Right renal pelvis (tissue), 4 donors: Measurements from ENCODE around the gene STAT1. TPM values are rescaled to one million over a fixed set of nuclear protein-coding genes. Genes with fewer than 3 reads are reported as not detected.

Experiments
- DNase-seq, 4 donors: peaks; one replicate each; pipeline ENCODE4 v3.0.0-alpha.2; 2013; ENCODE audit warnings: low read depth in 4 of 4, low spot score in 3 of 4, missing footprints in 1 of 4
- polyA plus RNA-seq, 4 donors: library from polyadenylated mRNA; unstranded; fragments of 120-200 nt; gene quantifications; one replicate each; pipeline ENCODE4 v1.2.1, GENCODE V29; 2013; ENCODE audit not compliant: insufficient read length in 4 of 4

Gene STAT1
- polyA plus RNA-seq, 4 donors: 118 to 145 (median 133) TPM

DNA sequence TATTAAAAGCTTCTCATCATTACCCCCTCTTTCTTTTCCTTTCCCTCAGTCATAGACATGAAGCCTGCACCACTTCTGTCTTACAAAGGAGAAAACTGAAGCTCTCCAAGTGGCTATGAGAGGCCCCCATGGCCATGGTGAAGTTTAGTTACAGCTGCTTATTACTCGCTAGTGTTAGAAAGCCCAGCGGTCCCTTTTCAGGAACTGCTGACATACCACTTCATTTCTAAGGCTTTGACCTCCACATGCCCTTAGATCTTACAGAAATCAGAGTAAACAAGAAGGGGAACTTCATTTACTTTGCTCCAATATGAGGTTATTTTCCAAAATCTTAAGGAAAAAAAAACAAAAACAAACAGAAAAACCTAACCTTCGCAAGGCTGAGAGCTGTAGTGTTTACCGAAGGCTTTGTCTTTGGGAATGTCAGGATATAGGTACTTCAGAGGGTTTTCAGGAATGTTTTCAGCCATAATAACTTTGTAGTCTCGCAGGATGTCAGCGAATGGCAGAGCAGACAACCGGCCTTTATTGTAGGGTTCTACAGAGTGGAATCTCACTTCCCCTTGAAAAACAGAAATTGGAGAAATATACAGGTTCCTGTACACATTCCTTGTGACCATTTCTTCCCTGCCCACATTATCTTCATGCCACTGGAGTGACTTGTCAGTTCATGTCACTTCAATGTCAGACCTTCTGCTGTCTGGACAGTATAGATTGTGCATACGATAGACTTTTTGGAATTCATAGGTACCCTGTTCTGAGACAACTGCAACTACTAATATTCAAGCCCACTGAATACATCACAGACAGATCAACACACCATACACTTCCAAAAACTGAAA lies 18.8 kb upstream of the STAT1 start:
- no peak for DNase-seq

DNA sequence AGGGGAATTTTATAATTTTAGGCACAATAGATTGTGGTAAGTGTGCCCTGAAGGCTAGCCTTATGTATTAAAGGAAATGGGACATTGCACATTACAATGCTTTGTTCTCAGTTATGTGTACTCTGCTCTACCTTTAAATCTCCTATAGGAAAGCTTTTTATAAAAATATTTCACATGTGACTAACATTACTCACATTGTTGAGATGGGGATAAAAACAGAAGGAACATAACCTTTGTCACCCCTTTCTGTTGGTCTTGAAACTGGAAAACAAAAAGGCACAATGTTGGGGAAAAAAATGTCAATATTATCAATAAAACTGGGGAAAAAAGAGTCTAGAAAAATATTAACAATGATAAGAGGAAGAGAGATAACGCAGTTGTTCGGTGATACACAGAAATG lies 17.3 kb upstream of the STAT1 start:
- no peak for DNase-seq

GRCh38 chr2:191030521-191031154 lies 16.7 kb upstream of the STAT1 start:
- no peak for DNase-seq

- DNase-seq: no peak
Measured at GRCh38 chr2:191029280-191029950, 15.4 kb upstream of the STAT1 start.

- no peak for DNase-seq
Measured at GRCh38 chr2:191026377-191026776, 12.4 kb upstream of the STAT1 start.

DNA sequence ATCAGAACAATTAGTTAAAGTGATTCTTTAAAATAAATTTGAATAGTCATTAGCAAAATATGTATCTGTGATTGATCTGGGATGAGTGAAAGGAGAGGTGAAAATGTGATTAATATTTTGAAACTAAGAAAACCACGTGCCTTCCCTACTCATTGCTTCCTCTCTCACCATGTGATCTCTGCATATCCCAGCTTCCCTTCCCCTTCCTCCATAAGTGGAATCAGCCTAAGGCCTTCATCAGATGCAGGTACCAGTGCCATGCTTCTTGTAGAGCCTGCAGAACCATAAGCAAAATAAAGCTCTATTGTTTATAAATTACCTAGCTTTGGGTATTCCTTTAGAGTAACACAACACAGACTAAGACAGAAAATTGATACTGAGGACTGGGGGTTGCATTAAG lies 11.2 kb upstream of the STAT1 start:
- DNase-seq: no peak

DNA sequence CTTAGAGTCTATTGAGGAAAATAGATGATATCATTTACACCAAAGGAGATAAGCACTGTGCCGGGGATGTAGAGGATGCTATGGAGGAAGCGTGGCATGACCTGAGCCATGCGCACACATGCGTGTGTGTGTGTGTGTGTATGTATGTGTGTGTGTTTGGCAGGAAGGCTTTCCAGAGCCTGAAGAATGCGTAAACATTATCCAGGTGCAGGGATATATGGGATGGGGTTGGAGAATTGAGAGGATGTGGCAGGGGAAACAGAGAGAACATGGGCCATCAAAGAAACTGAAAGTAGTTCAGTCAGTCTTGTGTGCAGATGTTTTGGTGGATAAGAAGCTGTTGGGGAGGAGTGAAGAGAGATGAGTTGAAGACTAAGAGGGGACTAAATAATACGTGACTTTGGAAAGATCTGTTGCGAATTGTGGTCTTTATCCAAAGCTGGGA lies 9.3 kb upstream of the STAT1 start:
- no peak for DNase-seq

DNA sequence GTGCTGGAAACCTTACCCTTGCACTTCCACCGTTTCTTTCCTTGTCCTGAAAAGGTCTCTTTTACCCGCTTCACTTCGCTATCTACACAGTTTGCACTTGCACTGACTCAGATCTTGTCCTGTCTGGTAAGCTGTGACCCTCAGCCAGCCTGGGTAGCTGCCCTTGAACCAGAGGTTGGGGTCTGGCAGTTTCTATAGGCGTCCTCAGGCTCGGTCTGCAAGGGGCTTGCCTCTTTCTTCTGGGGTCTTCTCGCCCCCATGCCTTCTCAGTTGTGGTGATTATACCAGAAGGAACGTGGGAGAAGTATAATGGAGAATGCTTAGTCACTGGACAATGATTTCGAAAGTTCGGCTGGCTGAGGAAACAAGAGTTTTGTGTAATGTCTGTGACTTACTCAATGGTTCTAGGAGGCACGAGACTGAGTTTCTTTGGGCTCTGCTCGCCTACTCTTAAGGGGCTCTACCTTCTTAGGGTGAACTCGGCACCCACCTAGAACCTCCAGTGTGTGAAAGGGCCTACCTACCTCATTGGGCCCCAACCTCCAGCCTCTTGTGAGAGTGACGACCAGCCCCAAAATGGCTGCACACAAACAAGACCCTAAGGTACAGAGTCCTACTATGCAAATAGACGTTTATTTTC lies 6.9 kb upstream of the STAT1 start:
- no peak for DNase-seq

DNA sequence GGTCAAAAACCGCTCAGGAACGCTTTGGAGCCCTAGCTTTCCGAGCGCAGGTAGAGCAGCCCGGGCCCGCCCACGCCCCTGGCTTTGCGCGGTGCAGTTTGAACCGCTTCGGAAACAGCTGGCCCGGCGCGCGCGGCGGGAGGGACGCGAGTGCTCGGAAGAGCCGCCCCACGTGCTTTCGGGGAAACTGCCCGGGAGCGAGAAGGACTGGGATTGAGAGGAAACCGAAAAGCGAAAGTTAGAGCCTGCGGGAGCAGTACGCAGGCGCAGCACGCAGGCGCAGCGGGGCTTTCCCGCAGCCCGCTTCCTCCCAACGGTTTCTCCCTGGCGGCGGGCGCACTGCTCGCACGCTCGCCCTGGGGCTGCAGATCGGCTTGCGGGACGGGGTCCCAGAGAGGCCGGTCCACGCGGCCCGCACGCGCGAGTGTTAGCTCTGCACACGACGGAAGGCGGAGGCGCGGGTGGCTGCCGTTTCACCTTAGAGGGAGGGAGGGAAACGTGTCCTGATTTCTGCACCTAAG lies 6.3 kb upstream of the STAT1 start:
- peak; percentile 90 to 93 (median 92) for DNase-seq

DNA sequence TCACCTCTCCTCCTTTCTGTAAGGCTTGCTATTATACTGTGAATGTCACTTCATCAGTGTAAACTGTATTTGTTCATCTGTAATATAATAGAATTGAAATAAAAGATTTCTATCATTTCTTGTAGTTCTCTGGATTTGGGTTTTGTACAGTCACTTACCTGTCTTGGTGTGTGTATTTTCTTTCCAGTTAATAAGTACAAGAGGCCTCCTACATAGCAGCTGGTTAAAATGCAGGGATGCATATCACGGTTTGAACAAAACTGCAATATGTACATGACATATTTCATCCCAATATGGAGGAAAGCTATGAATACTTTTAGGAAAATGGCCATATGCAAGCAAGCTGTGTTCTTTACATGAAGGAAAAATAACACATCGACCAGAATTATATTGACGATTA lies 5.4 kb upstream of the STAT1 start:
- no peak for DNase-seq

DNA sequence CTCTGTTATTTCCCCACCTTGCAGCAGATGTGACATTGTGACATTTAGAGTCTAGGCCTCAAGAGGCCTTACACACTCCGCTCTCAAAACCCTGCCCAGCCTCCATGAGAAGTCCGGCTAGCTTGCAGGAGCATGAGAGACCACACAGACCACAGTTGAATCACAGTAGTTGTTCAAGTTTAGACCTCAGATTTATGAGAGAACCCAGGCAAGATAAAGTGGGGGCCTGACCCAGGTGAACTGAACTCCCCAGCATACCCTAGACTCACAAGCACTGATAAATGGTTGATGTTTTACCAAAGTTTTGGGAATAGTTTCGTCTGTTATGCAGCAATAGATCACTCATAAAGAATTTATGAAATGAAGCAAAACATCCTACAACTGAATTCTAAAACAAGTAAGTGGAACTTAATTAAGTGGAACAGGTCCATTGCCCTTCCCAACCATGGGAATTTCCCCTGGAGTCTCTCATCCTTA lies 4.7 kb upstream of the STAT1 start:
- DNase-seq: no peak

DNA sequence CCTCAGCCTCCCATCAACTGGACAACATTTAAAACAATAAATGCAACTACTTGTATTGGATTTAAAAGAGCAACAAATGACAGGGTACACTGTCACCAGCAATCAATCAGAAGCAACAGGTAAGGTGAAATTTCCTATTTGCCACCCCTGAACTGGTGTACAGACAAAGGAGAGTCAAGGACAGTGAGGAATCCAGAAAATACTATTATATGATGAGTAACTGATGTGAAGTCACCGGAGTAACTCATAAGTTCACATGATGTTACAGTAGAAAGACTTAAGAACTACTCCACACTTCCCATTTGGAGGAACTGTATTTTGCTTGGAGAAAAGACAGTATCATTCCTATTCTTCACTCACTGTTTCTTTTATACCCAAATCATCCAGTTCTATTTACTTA lies 4.1 kb upstream of the STAT1 start:
- DNase-seq: no peak

GRCh38 chr2:191015831-191016230 lies 1.9 kb upstream of the STAT1 start:
- no peak for DNase-seq

DNA sequence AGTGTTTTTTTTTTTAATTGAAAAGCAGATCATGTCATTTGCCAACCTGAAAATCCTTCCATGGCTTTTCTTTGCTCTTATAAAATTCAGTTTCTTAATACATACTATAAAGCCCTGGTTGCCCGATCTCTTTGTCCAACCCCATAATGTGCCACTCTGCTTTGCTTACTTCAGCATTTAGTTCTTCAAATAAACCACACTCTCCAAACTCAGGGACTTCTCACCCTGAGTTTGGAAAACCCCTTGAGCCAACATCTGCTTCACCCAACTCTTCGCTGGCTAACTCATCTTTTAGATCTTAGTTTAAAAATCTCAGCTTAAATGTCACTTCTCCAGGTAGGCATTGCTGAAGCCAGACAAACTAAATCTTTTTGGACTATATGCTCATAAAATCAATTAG lies 1.3 kb upstream of the STAT1 start:
- DNase-seq: no peak

DNA sequence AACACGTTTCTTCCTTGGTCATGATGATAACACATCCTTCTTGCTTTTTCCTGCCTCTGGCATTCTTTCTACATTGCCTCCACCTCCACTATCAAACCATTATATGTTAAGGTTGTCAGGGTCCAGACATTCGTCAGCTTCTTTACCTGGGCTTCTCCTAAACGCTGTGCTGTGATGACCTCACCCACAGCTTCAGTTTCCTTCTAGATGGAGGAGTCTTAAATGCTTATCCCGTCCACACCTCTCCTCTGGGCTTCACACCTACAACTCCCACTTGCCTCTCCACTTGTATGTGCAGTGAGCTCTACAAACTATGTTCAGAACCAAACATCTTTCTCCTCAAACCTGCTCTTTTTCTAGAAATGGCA lies 666 bp upstream of the STAT1 start:
- no peak for DNase-seq

GRCh38 chr2:191013682-191013931 lies 364 bp downstream of the STAT1 start:
- no peak for DNase-seq

- no peak for DNase-seq
Measured at GRCh38 chr2:191012845-191013681, 908 bp downstream of the STAT1 start.

- DNase-seq: no peak
Measured at GRCh38 chr2:191012346-191012745, 1.6 kb downstream of the STAT1 start.

DNA sequence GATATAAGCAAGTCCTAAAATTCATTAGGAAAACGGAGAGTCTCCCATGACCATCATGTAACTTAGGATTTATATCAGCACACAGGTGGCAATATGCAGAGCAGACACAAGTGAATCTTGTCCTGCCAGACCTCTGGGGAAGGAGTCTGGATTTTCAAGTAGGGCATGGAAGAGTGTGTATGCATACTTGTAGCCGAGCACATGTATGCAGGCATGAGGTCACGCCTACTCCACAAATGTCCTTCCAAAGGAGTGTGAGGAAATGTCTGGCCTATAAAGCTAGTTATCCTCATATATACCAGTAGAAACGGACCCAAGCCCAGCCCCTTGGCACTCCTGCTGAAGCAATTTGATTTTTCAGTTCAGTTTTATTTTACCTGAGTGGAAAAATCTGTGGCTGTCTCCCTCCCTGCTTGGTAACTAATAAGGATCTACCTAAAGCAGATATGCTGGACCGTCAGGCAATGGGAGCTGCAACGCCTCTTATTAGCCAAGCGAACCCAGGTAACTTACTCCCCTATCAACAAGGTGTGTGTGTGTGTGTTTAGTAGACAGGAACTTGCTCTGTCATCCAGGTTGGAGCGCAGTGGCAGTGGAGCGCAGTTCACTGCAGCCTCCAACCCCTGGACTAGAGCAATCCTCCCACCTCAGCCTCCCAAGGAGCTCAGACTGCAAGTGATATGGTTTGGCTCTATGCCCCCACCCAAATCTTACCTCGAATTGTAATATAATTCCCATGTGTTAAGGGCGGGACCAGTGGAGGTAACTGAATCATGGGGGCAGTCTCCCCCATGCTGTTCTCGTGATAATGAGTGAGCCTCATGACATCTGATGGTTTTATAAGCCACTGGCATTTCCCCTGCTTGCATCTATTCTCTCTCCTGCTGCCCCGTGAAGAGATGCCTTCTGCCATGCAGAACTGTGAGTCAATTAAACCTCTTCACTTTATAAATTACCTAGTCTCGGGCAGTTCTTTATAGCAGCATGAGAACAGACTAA lies 2.8 kb downstream of the STAT1 start:
- DNase-seq: no peak
